ENCODE results near the gene EPS8L2.

- TF ChIP-seq CTCF (IDR thresholded peaks at IDR 0.05 in 8 of 11, conservative IDR thresholded peaks at IDR 0.05 in 3 of 11) = no peak
- no peak for TF ChIP-seq POLR2A (IDR thresholded peaks at IDR 0.05)
- TF ChIP-seq POLR2AphosphoS5 (IDR thresholded peaks at IDR 0.05) = no peak
Observed at GRCh38 chr11:701741-702461, 4.1 kb upstream of the EPS8L2 start.

Measured in spleen (tissue), 7 donors.